Stromal cell of bone marrow (primary cell): Measurements from ENCODE around the gene TP63.
A peak's percentile ranks its signal among the peaks of the same experiment; 100 is the strongest.
"Not testable (repeated sequence)": the region's sequence is repeated elsewhere in the genome, so short reads cannot be mapped to it uniquely, and the experiment has no call there.

Experiments used
- DNase-seq: peaks from one replicate; pipeline ENCODE4 v3.0.0-alpha.2; 2012; ENCODE audit warnings: low read depth

TP63 gene

DNA sequence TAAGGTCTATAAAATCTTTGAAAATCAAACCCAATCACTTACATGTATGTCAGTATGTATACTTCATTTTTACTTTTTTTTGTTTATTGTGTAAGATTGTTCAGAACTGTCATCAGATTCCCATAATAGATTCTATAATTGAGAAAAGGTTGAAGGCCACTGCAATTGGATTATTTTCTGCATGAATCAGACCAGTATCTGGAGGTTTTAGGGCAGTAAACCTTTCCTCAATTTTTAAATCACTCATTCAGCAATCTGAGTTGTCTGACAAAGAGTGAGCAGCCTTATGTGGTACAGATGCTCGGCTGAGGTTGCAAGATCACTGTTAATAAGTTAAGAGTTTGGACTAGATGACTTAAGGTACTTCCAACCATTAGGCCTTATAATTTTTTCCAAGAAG is 96.0 kb downstream of the TP63 start:
- no peak for DNase-seq

DNA sequence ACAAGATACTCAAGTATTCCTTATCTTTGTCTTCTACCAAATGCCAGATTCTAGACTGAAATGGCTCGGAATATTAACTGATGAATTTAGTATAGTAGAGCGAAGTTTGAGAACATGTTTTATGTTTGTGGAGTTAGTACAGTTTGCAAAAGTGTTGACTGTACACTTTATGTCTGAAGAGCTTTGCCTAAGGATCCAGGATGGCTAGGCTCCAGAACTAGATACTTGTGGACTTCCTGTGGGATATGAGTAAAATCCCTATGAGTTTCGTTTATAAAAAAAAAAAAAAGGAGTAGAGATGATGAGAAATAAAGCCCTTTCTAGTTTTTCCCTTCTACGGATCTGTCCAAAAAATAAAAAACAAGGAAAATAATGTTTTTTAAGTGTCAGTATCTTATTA is 96.7 kb downstream of the TP63 start:
- DNase-seq = peak; percentile 78

GRCh38 chr3:189728915-189729314 is 97.7 kb downstream of the TP63 start:
- no peak for DNase-seq

DNA sequence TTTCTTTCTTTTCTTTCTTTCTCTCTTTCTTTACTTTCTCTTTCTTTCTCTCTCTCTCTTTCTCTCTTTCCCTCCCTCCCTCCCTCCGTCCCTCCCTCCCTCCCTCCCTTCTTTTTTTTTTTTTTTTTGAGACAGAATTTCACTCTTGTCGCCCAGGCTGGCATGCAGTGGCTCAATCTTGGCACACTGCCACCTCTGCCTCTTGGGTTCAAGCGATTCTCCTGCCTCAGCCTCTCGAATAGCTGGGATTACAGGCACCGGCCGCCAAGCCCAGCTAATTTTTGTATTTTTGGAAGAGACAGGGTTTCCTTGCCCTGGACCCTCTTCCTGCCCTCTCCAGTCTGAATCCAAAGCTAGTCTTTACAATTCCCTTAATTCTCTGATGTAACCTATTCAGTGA is 102.9 kb downstream of the TP63 start:
- no peak for DNase-seq

DNA sequence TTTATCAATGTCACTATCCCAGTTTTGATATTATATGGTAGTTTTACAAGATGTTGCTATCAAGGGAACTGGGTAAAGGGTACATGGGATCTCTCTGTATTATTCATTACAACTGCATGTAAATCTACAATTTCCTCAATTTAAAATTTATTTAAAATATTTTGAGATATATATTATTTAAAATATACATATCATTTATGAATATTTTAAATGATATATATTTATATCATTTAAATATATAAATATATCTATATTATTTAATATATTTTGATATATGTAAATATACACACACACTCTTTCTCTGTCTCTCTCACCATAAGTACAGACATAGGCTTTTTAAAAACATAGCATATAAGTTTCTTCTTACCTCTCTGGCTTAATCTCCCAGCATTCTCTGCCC is 104.7 kb downstream of the TP63 start:
- DNase-seq = no peak

- no peak for DNase-seq
Observed at GRCh38 chr3:189737071-189737470, 105.9 kb downstream of the TP63 start.

- DNase-seq = no peak
Observed at GRCh38 chr3:189737619-189738018, 106.4 kb downstream of the TP63 start.

- no peak for DNase-seq
Observed at GRCh38 chr3:189739378-189739777, 108.2 kb downstream of the TP63 start.

GRCh38 chr3:189740156-189740555 is 109.0 kb downstream of the TP63 start:
- DNase-seq = no peak

GRCh38 chr3:189744235-189744634 is 113.0 kb downstream of the TP63 start:
- no peak for DNase-seq

DNA sequence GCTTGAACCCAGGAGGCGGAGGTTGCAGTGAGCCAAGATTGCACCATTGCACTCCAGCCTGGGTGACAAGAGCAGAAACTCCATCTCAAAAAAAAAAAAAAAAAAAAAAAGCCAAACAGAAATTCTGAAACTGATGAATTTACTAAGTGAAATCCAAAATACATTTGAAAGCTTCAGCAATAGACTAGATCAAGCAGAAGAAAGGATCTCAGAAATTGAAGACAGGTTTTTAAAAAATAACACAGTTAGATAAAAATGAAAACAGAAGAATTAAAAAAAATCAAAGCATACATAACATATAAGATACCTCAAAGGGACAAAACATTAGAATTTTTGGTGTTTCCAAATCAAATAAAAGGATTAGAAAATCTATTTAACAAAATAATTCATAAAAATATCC is 114.4 kb downstream of the TP63 start:
- DNase-seq = no peak

GRCh38 chr3:189748046-189748445 is 116.9 kb downstream of the TP63 start:
- DNase-seq = no peak

DNA sequence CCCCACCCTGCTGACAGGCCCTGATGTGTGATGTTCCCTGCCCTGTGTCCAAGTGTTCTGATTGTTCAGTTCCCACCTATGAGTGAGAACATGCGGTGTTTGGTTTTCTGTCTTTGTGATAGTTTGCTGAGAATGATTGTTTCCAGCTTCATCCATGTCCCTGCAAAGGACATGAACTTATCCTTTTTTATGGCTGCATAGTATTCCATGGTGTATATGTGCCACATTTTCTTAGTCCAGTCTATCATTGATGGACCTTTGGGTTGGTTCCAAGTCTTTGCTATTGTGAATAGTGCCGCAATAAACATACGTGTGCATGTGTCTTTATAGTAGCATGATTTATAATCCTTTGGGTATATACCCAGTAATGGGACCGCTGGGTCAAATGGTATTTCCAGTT is 119.8 kb downstream of the TP63 start:
- DNase-seq = not testable (repeated sequence)

DNA sequence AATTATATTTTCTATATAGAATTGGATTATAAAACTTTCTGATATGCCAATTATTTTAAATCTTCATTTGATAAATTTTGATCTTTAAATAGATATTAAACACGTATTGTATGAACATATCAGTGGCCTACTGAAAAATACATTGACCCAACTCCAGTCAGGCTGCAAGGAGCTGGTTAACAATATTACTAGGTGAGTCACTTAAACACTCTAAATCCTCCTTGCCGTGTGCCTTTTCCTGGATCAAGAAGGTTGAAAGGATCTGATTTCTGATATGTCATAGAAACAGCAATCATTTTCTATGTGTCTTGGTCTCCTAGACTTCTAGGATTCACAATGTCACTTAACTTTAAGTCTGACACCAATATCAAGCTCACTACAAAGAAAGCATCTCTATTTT is 123.2 kb downstream of the TP63 start:
- no peak for DNase-seq

DNA sequence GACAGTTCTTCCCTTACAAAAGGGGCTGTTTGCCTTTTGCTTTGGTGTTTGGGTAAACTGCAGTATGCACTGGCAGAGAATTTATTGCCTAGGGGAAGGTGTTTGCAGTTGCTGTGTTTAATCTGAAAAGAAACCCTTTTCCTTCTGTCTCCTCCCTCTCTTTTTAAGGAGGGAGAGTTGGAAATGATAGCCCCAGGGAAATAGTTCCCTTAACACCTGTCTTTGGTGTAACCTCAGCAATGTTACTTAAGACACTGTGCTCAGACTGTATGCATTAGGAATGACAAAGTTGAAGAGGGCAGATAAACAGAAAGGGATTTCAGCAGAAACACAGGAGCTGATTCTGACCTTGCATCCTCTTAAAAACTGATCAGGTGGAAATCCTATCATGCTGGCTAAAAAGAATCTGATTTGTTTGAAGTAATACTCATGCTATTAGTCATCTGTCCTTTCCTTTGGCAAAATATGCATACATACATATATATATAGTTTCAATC is 125.4 kb downstream of the TP63 start:
- DNase-seq = no peak

DNA sequence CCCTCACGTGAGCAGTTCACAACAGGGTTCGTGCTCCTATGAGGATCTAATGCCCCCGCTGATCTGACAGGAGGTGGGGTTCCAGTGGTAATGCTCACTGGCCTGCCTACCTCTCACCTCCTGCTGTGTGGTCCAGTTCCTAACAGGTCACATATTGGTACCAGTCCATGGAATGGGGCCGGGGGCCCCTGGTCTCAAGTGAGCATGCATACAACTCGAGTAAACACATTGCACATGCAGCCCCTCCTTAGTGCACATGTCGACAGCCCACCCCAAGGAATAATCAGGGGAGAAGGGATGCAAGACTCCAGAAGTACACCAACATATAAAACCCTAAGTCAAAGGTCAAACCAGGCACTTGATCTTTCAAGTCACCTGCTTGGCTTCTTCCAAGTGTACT is 127.0 kb downstream of the TP63 start:
- no peak for DNase-seq

- DNase-seq = no peak
Observed at GRCh38 chr3:189766416-189766815, 135.2 kb downstream of the TP63 start.

DNA sequence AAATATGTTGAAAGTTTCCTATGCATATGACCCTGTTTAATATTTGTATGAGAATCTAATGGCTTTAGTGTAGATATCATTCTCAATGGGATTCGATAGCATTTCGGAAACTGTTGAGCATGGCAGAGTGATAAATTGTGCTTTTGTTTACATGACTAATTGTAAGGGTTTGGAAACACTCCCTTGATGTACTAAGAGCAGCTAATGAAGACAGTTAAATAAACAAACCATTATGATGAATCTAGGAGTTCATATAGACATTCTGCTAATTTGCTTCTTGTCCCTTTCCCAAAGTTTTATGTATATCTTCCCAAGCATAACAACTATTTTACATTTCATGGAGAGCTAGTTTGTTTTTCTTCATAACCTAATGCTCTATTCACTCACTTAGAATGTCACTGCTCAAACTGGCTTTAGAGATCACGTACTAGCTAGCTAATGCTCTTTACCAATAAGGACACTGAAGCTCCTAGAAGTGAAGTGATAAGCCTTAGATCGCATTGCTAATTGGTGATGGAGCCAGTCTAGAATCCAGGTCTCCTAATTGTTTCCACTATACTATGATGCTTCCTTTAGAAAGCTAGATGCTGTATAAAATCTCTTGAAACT is 140.8 kb downstream of the TP63 start:
- no peak for DNase-seq

GRCh38 chr3:189772584-189772983 is 141.4 kb downstream of the TP63 start:
- peak; percentile 31 for DNase-seq

DNA sequence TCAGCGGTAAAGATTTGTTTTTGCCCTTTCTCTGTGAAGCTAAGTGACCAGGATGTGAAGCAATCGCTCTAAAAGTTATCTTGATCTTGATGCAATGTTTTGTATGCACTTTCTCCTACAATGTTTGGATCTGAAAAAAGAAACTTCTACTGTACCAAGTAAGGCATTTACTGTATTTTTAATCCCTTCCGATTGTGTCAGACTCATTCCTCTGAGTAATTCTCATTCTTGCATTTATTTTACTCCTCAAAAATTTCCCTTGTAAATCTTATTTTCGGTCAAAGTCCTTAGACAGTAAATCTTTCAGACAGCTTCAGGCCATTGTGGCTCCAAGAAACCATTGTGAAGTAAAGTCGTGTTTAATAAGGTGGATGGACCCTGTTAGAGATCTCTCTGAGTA is 141.9 kb downstream of the TP63 start:
- peak; percentile 74 for DNase-seq

- no peak for DNase-seq
Observed at GRCh38 chr3:189776149-189776824, 145.1 kb downstream of the TP63 start.

GRCh38 chr3:189778340-189778950 is 147.3 kb downstream of the TP63 start:
- no peak for DNase-seq

DNA sequence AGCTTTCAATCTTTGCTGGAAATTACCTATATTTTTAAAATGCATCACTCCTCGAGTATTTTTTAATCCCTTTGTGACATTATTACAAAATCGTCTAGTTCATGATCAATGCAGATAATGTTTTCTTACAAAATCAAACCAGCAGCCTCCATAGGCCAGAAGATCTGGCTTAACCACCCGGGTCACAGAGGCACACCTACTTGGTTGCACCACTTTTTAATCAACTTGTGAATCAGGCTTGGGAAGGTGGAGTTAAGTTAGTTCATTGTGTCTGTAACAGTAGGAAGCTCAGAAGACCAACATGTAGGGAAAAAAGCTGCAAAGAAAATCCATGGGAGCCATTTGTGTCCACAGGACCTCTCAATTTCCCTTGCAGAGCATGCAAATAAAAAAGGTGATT is 148.0 kb downstream of the TP63 start:
- DNase-seq = no peak
